AML-193 (cell line): ENCODE results near the gene SCN3A.

Source experiments
- DNase-seq, 2 experiments: peaks; one replicate each; lab custom pipeline; 2025; lab: John Stamatoyannopoulos, UW

The SCN3A gene

DNA sequence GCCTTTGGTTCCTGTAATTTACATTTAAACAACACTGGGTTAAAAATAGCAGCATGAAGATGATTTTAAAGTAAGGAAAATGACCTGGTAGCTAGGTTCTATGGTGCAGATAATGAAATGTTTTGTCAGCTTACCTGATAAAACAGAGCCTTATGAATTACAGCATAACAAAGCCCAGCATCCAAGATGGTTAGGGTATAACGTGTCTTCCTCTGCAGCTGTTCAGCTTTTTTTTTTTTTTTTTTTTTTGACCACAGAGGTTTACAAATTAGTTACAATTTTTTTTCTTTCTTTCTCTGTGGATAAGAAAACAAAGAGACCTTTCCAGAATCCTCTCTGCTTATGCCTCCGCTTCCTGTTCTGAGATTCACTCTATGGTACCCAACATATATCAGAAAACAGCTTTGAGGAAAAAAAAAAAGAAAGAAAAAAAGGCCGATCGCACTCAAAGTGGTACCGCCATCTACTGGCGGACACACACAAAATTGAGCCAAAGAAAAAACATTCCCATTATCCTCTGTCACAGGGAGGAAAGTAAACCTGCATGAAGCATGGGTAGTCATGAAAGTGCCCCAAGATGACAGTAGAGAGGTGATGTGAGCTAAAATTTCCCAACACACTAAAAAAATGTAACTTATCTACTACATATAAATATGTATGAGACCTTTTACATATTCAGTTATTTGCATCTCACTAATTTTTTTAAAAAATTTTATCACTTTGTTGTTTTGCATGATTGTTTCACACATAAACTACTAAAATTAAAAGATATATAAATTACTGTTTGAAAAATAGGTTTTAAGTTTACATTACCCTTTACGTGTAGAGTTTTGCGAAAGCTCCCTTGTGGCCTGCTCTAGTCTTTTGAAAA is at the start of gene SCN3A:
TSS of gene SCN3A (minus strand) at position 362 of the 871 bp plus-strand sequence. CDS start 27,656 bp downstream, outside the sequence.
- peak; percentile 21 to 36 for DNase-seq

DNA sequence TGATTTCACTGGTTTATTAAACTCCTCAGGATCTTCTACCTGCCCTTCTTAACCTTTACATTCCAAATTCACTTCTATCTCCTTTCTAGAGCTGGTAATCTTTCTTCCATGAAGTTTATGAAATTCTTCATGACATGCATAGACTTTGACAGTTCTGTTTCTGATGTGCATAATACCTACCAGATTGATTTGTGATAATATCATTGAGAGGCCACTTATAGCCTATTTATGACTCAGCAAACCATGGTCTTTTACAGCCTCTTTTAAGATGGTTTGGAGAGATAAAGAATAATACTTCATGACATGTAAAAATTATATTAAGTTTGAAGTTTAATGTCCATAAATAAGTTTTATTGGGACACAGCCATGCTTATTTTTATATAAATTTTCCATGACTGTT is 49.3 kb upstream of the SCN3A start:
- no peak for DNase-seq

DNA sequence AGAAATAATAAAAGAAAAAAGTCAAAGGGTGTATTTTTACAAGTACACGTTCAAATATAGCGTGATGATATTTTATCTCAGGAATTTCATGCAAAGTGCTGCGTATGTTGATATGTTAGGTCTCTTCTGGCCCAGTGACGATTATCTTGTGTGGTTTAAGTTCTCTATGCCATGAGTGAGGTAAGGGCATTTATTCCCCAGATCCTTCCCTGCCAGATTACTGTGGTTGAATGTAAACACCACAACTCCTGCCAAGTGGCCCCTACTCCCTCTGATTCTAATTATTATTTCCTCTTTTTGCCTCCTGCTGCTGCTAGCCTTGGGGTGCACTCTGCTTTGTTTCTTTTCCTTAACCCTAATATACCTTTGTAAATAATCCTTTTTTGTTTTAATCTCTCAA is 47.5 kb upstream of the SCN3A start:
- no peak for DNase-seq

DNA sequence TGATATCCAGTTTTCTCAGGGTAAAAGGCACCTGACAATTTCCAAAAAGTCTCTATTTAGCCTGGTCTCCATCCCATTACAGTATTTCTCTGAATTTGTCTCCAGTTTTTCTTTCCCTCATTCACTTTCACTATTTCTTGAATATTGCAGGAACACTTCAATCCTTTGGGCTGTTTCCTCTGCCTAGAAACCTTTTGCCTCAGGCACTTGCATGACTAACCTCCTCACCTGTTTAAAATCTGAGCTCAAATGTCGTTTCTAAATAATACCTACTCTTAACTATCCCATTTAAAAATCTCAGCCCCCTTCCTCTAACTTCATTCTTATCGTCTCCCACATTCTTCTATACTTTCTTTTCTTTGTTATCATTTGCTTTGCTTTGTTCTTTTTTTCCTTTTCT is 44.4 kb upstream of the SCN3A start:
- DNase-seq, result no peak

DNA sequence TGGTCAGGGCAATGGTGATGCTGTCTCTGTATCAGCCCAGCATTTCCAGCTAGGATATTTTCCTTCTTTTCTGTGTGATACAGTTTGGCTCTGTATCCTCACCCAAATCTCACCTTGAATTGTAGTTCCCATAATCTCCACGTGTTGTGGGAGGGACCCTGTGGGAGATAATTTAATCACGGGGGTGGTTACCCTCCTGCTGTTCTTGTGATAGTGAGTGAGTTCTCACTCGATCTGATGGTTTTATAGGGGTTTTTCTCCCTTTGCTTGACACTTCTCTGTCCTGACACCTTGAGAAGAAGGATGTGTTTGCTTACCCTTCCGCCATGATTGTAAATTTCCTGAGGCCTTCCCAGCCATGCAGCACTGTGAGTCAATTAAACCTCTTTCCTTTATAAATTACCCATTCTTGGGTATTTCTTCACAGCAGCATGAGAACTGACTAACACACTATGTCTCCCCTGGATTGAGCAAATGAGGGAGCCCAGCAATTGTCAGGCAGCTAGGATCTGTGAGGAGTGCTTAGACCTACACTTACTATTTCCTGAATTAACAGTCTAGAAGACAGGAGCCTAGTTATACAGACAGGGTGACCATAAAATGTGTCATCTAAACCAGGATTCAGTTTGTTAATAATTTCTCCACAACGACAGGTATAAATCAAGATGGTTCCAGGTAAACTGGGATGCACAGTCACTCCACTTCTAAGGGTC is 41.4 kb upstream of the SCN3A start:
- DNase-seq, result no peak

DNA sequence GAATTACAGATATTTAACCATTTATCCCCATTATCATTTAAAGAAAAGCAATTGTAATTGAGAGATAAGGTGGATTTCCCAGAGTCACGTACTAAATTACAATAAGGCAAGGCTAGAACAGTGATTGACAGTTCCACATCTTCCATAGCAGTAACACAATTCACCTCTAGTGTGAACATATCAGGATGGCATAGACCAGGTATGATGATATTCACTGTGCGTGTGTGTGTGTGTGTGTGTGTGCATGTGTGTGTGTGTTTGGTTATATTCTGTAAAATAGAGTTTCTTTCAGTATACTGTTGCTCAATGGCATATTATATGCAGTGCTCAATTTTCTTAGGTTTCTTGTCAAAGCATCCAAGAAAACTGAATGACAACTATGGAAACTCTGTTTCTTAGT is 37.1 kb upstream of the SCN3A start:
- DNase-seq, result no peak

DNA sequence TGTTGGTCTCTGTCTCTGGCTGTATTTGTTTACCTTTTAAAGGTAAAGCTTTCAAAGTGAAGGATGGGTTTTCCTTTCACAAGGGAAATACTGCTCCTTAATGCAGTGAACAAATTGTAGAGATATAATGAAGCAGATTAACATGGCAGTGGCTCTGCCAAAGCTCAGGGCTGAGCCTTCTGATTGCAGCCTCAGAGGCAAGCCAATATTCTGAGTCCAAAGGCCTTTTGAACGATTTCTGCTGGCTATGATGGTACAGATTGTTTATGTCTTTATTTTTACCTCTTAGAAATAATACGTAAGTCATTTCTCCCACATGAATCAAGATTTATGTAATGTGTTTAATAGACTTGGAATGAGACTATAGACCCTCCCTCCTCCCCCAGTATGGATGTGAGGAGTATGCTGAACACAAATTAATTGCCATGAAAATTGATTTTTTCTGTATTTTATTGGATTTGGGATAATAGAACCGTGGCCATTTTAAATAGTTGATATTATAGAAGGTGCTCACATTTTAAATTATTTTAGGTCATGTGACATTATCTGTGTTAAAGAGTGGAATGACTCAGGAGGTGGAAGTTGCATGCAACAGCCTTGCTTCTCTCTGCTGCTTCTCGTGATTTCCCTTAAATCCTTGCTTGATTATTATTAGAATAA is 36.1 kb upstream of the SCN3A start:
- no peak for DNase-seq

DNA sequence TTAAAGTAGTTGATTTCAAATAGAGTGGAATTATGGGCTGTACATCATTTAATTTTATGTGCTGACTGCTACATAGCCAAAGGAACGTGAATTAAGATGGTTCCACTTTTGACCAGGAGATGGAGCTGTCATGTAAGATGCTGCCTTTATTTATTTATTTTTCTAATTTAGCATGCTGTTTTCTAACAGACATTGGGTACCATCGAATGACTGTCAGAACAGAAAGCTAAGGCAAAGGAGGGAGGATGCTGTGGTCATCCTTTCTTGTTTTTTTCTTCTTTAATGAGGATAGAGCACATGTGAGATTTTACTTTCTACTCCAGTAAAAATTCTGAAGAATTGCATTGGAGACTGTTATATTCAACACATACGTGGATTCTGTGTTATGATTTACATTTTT is 35.4 kb upstream of the SCN3A start, which contains the start of gene SCN2A:
TSS of gene SCN2A (plus strand) at position 185 of the 400 bp plus-strand sequence. CDS start 56,410 bp downstream, outside the sequence.
- peak; percentile 34 to 48 for DNase-seq

DNA sequence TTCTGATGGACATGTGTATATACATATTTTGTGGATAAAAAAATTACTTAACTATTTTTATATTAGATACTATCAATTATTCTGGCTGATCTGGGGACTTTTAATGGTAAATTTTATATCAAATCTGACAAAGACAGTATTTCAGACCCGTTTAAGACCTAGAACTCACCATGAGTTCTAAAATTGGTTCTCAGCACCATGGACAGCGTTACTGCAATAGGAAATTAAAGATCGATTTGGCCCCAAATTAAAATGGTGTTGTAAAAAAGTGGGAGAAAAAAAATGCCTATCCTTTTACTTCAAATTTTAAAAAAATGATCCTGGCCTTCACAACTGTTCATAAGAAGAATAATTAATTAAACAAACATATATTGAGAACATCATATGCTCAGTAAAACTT is 34.4 kb upstream of the SCN3A start:
- no peak for DNase-seq

DNA sequence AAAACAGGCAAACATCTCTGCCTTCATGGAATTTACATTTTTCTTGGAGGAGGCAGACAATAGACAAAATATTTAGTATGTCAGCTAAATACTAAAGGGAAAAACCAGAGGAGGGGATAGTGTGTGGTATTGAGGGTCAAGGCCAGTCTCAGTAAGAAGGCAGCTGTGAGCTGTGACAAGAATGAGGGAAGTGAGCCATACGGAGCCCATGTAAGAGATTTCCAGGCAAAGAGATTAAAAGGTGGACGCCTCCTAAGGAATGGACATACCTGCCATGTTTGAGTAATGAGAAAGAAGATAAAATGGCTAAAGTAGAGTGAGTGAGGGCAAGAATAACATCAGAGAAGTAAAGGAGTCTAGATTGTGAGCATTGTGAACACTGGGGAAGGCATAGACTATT is 33.2 kb upstream of the SCN3A start:
- no peak for DNase-seq

DNA sequence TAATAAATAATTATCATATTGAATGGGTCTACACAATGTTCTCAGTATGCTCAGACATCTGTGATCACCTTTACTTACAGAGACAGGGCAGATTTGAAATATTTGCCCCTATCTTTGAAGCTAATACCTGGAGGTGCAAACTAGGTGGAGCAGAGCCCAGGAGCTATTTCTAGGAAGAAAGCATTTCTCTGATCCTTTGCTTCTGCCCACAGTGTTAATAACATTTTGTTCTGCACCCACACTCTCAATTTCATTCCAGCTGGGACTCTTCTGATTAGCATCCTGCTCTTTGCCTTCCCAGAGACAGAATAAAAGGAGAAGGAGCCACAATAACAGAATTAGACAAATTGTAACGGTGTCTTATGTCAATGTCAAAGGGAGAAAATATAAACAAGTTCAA is 23.7 kb upstream of the SCN3A start:
- DNase-seq, result no peak

DNA sequence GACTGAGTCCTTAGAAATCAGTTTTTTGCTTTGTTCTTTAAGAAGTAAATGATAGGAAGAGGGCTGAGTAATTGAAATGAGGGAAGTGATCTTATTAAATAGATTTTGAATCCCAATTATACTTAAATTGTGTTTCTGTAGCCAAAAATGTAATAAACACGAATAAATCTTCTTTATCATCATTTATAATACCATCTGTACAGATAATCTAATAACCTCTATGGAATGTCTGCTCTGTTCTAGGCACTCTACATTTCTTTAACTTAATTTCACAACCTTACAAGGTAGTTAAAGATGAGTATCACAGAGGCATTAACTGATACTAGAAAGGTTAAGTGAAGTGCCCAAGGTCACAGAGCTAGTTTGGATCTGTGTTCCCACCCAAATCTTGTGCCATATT is 21.1 kb upstream of the SCN3A start:
- no peak for DNase-seq

DNA sequence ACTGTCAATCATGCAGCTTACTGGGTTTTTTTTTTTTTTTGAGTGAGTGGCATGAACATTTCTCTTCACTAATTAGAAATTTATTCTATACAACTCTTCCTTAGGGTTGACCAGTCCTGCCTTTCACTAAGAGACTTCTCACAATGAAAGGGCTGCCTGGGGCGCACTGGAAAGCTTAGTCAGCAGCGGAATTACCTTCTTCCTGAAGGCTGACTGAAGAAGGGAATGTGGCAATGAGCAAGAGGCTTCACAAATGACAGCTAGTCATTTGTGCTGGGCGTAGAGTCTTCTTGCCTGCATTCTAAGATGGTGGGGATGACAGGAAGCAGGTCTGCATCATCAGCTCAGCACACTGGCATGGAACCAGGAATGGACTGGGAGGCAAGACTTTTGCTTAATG is 15.6 kb upstream of the SCN3A start:
- DNase-seq, result no peak

DNA sequence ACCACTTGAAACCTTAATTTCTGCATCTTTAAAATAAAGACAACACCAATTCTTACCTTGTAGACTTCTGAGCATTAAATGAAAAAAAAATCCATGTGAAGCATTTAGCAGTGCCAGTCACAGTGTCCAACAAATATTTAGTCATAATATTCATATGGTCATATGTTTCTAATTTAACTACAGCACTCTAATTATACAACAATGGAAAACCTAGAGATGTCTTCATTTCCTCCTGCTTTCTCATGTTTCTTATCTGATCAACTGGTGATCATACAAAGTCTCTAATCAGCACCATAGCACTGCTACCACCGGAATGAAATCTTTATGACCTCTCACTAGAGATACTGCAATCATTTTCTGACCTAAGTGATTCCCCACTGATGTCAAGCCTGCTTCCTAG is 10.2 kb upstream of the SCN3A start:
- no peak for DNase-seq

DNA sequence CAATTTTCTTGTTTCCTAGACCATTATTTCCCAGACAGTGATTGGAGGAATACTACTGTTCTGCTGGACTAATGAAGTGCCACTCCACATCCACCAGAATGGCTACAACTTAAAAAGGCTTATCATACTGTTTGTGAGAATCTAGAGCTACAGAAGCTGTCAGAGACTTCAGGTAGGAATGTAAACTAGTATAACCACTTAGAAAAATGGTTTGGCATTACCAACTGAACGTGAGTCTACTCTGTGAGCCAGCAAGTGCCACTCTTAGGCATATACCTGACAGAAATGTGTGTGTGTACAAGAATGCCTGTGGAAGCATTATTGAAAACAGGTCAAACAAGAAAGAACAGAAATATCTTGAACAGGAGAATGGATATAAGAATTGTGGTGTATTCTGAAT is 4.2 kb upstream of the SCN3A start:
- DNase-seq, result no peak

DNA sequence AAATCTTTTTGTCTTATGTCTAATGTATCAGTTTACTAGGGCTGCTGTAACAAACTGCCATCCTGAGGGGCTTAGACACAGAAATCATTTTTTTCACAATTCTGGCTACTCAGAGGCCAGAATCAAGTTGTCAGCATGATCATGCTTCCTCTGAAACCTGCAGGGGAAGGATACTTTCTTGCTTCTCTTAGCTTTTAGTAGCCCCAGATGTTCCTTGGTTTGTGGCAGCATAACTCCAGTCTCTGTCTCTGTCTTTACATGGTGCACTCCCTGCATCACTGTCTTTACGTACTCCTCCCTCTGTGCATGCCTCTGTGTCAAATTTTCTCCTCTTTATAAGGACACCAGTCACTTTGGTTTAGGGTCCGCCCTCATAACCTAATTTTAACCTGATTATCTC is 2.0 kb upstream of the SCN3A start:
- DNase-seq, result no peak

DNA sequence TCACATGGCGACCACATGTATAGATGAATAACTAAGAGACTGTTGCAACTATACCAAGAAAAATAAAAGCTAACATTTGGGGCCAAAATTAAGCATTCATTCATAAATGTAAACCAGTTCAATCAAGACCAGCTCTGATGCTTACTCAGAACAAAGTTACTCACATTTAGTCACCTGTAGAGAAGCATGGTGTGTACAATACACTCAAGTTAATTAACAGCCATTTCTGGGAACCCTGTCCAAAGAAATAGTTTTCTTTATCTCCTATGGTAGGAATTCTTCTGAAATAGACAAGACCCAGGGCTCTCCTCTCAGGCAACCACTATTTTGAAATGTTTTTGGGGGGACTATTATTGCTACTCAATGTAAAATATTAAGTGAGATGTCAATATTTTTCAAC is 1.6 kb downstream of the SCN3A start:
- DNase-seq, result no peak

DNA sequence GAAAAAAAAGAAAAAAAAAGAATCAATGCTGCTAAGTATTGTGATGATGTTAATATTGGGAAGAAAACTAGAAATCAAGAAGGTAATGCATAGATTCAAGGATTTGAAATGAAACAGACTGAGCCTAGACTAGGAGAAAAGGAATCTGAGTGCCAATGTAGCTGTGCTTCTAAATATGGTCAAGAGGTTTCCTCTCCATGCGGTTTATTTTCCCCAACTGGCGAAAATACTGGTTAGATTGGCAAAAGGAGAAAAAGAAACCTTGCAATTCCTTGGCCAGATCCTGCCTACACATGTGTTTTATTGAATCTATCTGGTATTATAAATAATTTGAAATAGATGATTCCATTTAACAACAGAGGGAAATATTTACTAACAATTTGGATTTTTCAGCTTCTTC is 5.7 kb downstream of the SCN3A start:
- no peak for DNase-seq

DNA sequence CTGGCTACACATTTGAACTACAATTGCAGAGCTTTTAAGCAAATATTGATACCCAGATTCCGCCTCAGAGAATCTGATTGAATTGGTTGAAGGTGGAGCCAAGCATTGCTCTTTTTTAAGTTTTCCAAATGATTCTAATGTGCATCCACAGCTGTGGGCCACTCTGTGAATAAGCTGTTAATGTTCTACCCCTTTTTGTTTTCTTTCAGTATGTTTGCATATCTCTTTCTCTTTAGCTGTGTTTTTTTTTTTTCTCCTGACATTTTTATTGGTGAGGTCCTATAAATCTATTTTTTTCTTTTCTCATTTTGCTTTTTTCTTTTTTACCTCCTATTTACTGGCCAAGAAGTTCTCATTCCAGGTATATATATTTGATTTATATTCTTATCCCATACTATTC is 6.5 kb downstream of the SCN3A start:
- DNase-seq, result no peak

DNA sequence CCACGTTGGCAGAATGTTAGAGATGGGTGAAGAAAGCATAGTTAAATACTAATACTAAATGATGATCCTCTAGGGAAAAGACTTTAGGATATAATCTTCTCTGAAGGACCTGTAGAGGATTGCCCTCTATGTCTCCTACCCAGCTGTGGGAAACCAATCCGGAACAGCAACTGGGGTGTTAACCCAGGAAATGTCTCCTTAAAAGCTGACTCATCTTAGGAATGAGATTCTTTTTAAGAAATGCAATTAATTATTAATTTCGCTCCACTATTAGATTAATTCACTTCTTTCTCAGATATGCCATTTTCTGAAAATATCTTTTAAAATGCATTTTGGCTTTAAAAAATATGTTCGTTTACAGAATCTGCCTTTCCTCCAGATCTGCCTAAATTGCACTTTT is 7.4 kb downstream of the SCN3A start:
- DNase-seq, result no peak

DNA sequence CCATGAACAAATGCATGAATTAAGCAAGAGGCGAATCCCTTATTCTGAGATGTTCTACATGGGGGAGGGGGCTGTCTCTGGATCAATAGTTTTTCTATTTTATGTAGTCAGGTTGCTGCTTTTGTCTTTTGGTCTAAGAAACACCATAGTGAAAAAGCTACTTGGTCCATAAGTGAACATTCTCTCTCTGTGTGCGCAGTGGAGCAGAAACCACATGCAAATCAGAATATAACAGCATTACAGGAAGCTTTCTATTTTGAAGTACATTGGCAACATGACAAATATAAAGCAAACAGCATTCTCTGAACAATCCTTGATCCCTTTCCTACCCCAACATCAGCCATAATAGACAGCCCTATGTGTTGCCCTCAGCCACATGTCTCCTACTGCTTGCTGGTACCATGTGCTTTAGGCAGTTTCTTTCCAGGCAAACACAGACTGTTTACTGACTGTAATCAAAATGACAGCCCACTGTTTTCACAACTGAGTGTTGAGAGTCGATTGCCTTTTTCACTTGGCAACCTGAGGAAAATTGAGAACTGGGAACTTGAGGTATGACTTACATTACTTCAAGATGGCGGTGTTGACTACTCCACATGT is 10.6 kb downstream of the SCN3A start:
- DNase-seq, result no peak

DNA sequence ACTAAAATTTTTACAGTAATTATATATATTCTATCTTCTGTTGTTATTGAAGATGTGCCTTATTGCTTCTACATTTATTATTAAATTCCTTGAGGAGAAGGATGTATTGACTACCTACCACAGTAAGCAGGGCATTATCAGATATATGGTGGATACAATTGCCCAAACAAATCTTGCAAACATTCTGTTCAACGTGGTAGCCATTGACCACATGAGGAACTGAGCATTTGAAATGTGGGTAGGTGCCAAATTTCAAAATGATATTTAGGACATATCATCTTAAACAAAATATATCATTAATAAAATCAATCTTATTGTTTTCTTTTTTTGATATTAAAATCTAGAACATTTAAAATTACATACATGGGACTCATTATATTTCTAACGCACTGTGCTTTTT is 11.1 kb downstream of the SCN3A start:
- DNase-seq, result no peak
